HG03460 (cell line): ENCODE measurements around the gene OPN1LW.
"Not testable (repeated sequence)": the region's sequence is repeated elsewhere in the genome, so short reads cannot be mapped to it uniquely, and the experiment has no call there.

Experiments used
- ATAC-seq: cut with Tn5 transposase; IDR thresholded peaks from one replicate; pipeline ENCODE4 v1.9.1; 2021; ENCODE audit not compliant: unreplicated experiment

OPN1LW gene

GRCh38 chrX:154132366-154132765 lies 11.7 kb upstream of the OPN1LW start:
- ATAC-seq = no peak

GRCh38 chrX:154135458-154136229 lies 8.4 kb upstream of the OPN1LW start:
- ATAC-seq = no peak

- no peak for ATAC-seq
These were observed 7.3 kb upstream of the OPN1LW start for GRCh38 chrX:154136627-154137161.

DNA sequence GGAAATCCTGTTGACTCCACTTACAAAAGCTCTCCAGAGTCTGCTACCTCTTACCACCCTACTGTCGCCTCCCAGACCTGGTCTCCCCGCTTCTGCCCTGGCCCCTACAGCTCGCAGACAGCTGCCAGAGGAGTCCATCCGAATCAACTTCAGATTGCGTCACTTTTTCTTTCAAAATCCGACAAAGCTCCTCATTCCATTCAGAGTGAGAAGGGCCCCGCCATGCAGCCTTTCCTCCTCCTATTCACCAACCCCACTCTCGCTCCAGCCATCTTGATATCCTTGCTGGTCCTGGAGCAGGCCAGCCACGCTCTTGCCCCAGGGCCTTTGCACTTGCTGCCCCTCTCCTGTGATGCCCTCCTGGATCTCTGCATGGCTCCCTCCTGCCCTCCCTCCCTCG lies 5.2 kb upstream of the OPN1LW start:
- ATAC-seq = no peak

GRCh38 chrX:154140206-154140605 lies 3.8 kb upstream of the OPN1LW start:
- no peak for ATAC-seq

DNA sequence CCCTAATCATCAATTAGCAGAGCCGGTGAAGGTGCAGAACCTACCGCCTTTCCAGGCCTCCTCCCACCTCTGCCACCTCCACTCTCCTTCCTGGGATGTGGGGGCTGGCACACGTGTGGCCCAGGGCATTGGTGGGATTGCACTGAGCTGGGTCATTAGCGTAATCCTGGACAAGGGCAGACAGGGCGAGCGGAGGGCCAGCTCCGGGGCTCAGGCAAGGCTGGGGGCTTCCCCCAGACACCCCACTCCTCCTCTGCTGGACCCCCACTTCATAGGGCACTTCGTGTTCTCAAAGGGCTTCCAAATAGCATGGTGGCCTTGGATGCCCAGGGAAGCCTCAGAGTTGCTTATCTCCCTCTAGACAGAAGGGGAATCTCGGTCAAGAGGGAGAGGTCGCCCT lies 3.3 kb upstream of the OPN1LW start:
- no peak for ATAC-seq

DNA sequence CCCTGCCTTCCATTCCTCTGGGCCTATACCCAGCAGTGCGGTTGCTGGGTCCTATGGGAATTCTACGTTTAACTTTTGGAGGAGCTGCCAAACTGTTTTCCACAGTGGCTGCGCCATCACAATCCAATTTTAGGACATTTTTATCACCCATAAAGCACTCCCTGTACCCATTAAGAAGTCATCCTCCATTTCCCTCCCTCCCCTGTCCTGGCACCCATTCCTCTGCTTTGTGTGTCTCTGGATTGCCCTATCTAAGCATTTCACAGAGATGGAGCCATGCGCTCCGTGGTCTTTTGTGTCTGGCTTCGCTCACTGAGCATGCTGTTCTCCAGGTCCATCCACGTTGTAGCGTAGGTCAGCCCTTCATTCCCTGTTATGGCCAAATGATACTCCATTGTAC lies 1.7 kb upstream of the OPN1LW start:
- ATAC-seq = no peak

- ATAC-seq = no peak
These were observed 895 bp upstream of the OPN1LW start for GRCh38 chrX:154142950-154143745.

DNA sequence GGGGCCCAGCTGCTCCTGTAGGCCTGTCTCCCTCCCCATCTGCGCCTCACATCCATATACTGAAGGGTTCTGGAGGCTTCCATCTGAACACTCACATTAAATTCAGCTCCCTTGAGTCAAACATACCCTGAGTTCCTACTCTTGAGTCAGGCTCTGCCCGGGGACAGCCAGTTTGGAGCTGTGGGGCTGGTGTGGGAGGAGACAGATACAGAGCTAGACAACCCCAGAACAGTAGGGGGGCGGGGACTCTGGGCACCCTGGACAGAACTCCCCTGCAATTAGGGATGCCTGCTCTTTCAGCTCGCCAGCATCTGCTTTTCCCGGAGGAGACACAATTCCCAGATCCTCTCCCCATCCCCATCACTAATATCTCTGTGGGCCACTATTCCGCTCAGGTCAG lies 7.0 kb downstream of the OPN1LW start:
- ATAC-seq = not testable (repeated sequence)

DNA sequence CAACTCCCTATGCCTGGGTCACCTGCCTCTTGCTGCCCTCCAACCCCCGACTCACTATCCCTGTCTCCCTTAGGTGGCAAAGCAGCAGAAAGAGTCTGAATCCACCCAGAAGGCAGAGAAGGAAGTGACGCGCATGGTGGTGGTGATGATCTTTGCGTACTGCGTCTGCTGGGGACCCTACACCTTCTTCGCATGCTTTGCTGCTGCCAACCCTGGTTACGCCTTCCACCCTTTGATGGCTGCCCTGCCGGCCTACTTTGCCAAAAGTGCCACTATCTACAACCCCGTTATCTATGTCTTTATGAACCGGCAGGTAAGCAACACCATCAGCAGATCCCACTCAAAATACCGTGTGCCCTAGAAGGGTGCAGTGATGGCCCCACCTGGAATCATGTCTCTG lies 12.2 kb downstream of the OPN1LW start:
- ATAC-seq = not testable (repeated sequence)

GRCh38 chrX:154157207-154157606 lies 13.2 kb downstream of the OPN1LW start:
- ATAC-seq = not testable (repeated sequence)

DNA sequence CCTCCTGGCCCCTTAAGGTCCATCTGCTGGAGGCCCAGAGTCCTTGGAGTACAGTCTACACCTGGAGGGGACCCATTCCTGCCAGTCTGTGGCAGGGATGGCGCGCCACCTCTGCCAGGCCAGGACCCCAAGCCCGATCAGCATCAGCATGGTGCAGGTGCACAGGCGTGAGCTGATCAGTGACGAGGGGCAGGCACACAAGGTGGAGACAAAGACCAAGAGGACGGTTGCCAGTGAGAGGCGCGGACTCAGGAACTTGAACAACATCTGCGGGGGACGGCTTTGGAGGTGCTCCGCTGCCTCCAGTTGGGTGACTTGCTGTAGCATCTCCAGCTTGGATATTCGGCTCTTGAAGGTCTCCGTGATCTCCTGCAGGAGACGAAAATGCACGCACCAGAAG lies 15.3 kb downstream of the OPN1LW start:
- ATAC-seq = not testable (repeated sequence)

- ATAC-seq = not testable (repeated sequence)
These were observed 20.9 kb downstream of the OPN1LW start for GRCh38 chrX:154164902-154165301.

DNA sequence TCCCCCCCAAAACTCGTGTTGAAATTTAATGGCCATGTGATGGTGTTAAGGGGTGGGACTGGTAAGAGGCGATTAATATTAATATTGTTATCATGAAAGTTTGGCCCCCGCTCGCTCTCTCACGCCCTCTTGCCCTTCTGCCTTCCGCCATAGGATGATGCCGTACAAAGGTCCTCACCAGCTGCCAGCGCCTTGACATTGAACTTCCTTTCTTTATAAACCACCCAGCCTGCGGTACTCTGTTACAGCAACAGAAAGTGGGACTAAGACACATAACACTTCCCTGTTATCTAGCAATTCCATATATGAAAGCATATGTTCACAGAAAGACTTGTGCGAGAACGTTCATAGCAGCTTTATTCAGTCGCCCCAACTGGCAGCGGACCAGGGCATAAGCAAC lies 24.3 kb downstream of the OPN1LW start:
- ATAC-seq = not testable (repeated sequence)

GRCh38 chrX:154172535-154172943 lies 28.5 kb downstream of the OPN1LW start:
- not testable (repeated sequence) for ATAC-seq

DNA sequence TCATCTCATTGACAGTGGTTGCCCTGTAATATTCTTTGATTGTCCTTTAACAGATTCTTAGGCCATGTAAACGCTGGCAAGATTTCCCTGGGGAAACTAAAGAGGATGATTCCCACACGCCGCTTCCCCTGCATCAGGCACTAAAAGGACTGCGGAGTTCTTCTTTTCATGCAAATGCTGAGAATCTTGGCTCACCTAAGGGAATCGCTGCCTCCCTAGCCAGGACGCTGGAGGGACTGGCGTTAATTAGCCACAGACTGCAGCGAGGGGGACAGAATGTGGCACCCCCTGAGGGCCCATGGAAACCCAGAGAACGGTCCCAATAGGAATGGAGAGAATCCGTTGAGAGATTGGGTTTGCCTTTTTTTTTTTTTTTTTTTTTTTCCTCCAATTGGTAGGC lies 30.3 kb downstream of the OPN1LW start:
- not testable (repeated sequence) for ATAC-seq

- ATAC-seq = not testable (repeated sequence)
These were observed 38.3 kb downstream of the OPN1LW start, which contains the start of gene OPN1MW for GRCh38 chrX:154182296-154182695. OPN1MW (plus strand) TSS chrX:154182596; CDS start chrX:154182678, 82 bp downstream.

- not testable (repeated sequence) for ATAC-seq
These were observed 39.8 kb downstream of the OPN1LW start for GRCh38 chrX:154183794-154184193.

- ATAC-seq = not testable (repeated sequence)
These were observed 48.8 kb downstream of the OPN1LW start for GRCh38 chrX:154192846-154193245.

DNA sequence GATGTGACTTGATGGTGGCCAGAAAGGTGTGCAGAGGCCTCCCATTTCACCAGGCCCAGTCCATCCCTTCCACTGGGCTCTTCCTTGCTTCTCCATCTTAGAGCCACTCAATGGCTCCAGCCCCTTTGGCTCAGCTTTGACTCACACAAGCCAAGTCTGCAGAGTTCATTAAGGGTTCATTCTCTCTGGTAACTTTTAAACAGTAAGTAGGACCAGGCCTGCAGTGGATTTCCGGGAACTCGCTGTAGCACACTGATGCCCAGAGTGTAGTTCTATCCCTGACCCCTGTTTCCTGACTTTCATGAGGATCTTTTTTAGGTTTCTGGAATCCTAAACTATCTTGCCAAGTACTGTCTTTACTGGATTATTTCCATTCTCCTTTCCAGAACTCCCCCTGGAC lies 50.3 kb downstream of the OPN1LW start:
- not testable (repeated sequence) for ATAC-seq

DNA sequence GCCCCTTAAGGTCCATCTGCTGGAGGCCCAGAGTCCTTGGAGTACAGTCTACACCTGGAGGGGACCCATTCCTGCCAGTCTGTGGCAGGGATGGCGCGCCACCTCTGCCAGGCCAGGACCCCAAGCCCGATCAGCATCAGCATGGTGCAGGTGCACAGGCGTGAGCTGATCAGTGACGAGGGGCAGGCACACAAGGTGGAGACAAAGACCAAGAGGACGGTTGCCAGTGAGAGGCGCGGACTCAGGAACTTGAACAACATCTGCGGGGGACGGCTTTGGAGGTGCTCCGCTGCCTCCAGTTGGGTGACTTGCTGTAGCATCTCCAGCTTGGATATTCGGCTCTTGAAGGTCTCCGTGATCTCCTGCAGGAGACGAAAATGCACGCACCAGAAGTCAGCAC lies 52.4 kb downstream of the OPN1LW start:
- not testable (repeated sequence) for ATAC-seq
